ENCODE data around the gene MKKS.

MKKS gene

GRCh38 chr20:10434467-10434831 lies 427 bp upstream of the MKKS start:
- in situ Hi-C loops (cut with MboI; ENCODE audit: low sequenced_read_pairs, unreplicated experiment): loop anchor here (25.0 kb wide), 1 partner anchor 822 kb away; no protein-coding TSS in a partner anchor
- no peak for TF ChIP-seq CTCF (IDR thresholded peaks at IDR 0.05; ENCODE audit: borderline replicate concordance, control extremely low read depth, extremely low read depth, insufficient read depth, missing control alignments)
- DNase-seq (ENCODE audit: low spot score): peak; percentile 64

- no peak for TF ChIP-seq CTCF (IDR thresholded peaks at IDR 0.05; ENCODE audit: borderline replicate concordance, control extremely low read depth, extremely low read depth, insufficient read depth, missing control alignments)
- no peak for DNase-seq (ENCODE audit: low spot score)
- in situ Hi-C loops (cut with MboI; ENCODE audit: low sequenced_read_pairs, unreplicated experiment): loop anchor here (25.0 kb wide), 1 partner anchor 821 kb away; no protein-coding TSS in a partner anchor
These were observed 904 bp downstream of the MKKS start for GRCh38 chr20:10433014-10433622.

- no peak for TF ChIP-seq CTCF (IDR thresholded peaks at IDR 0.05; ENCODE audit: borderline replicate concordance, control extremely low read depth, extremely low read depth, insufficient read depth, missing control alignments)
- in situ Hi-C loops (cut with MboI; ENCODE audit: low sequenced_read_pairs, unreplicated experiment): loop anchor here (25.0 kb wide), 1 partner anchor 820 kb away; no protein-coding TSS in a partner anchor
- no peak for DNase-seq (ENCODE audit: low spot score)
These were observed 1.9 kb downstream of the MKKS start for GRCh38 chr20:10432079-10432478.

- no peak for TF ChIP-seq CTCF (IDR thresholded peaks at IDR 0.05; ENCODE audit: borderline replicate concordance, control extremely low read depth, extremely low read depth, insufficient read depth, missing control alignments)
- in situ Hi-C loops (cut with MboI; ENCODE audit: low sequenced_read_pairs, unreplicated experiment): loop anchor here (25.0 kb wide), 1 partner anchor 818 kb away; no protein-coding TSS in a partner anchor
- DNase-seq (ENCODE audit: low spot score): no peak
These were observed 3.3 kb downstream of the MKKS start for GRCh38 chr20:10430704-10431103.

- in situ Hi-C loops (cut with MboI; ENCODE audit: low sequenced_read_pairs, unreplicated experiment): loop anchor here (25.0 kb wide), 1 partner anchor 818 kb away; no protein-coding TSS in a partner anchor
- no peak for DNase-seq (ENCODE audit: low spot score)
- no peak for TF ChIP-seq CTCF (IDR thresholded peaks at IDR 0.05; ENCODE audit: borderline replicate concordance, control extremely low read depth, extremely low read depth, insufficient read depth, missing control alignments)
These were observed 4.0 kb downstream of the MKKS start for GRCh38 chr20:10430000-10430466.

GRCh38 chr20:10429443-10429981 lies 4.5 kb downstream of the MKKS start:
- in situ Hi-C loops (cut with MboI; ENCODE audit: low sequenced_read_pairs, unreplicated experiment): loop anchor here (25.0 kb wide), 1 partner anchor 817 kb away; no protein-coding TSS in a partner anchor
- no peak for DNase-seq (ENCODE audit: low spot score)
- no peak for TF ChIP-seq CTCF (IDR thresholded peaks at IDR 0.05; ENCODE audit: borderline replicate concordance, control extremely low read depth, extremely low read depth, insufficient read depth, missing control alignments)

All from GM13976 (cell line).